Posterior cingulate gyrus (tissue), 11 donors: ENCODE results near the gene CDC37L1.

Experiments
- DNase-seq, 10 donors: peaks; one replicate each; pipeline versions ENCODE4 v3.0.0 to v3.0.0-alpha.2; 2020 to 2021; ENCODE audit warnings: mixed read lengths in 3 of 10
- intact Hi-C: fragments of 100-400 bp; cut with DNase I; formaldehyde crosslinking; loops from one replicate; pipeline ENCODE4 v1.15.1; 2023

CDC37L1 gene

DNA sequence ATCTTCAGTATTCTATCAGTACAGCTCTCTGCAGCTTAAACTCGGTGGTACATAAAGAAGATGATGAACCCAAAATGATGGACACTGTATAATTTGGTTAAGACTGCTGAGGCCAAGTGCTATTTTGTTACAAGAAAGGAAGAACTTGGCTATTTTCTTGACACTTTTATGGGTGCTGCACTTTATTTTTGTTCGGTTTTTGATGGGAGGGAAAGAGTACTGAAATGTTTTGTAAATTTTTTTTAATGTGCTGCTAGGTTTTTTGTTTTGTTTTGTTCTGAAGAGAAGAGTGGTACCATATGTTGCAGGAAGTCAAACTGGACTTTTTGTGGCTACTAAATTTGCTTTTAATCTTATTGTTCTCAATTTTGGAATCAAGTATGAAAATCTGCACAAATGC, 26.7 kb downstream of the CDC37L1 start:
- no peak for DNase-seq
- intact Hi-C loops, result no loop called here

DNA sequence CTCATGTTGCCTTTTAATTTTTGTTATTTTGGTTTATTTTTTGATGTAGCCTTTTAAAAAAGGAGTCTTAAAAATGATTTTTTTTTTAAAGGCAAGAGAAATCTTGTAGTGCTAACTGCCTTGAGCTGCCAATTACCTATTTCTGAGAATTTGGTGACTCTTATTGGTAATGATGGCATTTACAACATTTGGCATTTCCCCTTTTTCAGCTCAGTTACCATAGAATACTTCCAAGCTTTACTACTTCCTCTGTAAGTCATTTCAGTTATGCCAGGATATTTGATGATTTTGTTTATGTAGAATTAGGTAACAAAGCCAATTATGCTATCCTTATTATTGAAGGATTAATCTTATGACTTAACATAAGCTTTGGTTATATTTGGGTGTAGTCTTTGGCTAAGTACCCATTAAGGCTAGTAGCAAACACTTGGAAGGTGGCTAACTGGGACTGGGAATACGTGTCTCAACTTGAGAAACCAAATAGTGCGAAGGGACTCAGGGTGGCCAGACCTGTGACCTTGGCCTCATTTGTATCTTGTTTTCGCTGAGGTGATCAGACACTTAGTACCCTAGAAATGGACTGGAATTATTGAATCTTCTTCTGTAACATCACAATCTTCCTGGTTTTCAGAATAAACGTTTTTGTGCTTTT, 27.7 kb downstream of the CDC37L1 start:
- intact Hi-C loops, result no loop called here
- DNase-seq, result no peak

DNA sequence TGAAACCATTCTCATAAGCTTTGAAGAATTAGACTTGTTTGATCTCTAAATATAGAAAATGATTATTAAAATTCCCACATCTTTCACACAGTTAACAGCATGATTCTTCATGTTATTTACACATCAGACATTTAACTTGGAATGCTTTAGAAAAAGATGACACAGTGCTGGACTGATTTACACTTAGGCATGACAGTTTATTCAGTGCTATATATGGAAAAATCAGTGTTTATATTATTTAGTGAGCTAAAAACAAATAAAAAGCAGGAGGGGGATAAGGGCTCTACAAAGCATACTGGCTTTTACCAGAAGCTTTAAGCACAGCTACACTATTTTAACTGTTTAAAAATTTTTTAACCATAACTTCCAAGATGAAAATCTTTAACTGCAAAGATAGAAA, 30.0 kb downstream of the CDC37L1 start:
- intact Hi-C loops, result no loop called here
- DNase-seq, result no peak

DNA sequence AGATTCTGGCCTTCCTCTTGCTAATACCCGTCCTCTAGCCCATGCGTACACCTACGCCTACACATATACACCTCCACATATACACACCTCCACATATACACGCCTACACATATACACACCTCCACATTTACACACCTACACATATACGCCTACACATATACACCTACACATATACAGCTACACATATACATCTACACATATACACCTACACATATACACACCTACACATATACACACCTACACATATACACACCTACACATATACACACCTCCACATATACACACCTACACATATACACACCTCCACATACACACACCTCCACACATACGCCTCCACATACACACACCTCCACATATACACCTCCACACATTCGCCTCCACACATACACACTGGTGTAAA, 34.5 kb downstream of the CDC37L1 start:
- no peak for DNase-seq
- intact Hi-C loops, result no loop called here

DNA sequence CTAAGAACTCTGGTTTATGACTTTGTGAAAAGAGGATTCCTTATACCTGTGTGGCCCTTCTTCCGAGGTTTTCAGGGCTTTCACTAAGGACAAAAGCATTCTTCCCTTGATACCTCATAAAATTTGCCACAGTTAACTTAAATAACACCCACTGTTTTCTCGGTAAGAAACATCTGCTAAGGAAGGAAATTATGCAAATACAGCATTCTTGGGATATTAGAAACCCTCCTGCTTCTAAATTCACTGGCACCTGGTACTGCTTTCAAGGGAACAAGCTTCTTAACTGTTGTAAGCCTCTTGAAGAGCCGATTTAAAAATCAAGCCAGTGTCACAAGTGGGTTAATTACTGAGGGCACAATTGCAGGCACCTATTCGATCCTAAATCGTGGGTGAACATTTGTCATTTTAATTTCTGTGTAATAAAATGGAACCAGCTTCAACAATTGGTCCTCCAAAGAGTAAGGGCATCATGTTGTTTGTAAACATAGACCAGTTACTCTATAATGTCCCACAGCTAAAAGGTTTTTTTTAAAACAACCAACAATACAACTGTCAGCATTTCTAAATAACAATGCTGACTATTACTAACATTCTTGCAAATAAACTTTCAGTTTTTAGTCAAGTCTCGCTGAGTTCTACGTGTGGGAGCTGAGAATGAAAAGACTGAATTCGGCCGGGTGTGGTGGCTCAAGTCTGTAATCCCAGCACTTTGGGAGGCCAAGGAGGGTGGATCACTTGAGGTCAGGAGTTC, 35.1 kb downstream of the CDC37L1 start:
- no peak for DNase-seq
- intact Hi-C loops, result no loop called here

DNA sequence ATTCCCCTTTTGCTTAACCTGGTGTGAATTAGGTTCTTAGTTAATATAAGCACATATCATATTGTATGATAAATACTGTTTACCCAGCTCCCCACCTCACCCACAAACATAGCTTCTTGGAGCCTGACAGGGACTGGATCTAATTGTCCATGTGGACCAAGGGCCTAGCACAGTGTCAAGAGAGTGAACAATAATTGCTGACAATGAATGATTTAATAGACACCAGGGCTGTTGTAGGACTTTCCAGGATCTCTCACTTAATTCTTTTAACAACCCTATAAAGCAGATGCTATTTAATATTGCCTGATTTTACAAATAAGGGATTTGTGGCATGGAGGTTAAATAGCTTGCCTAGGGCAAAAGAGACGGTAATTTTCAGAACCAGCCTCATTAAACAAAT, 36.8 kb downstream of the CDC37L1 start:
- intact Hi-C loops, result no loop called here
- no peak for DNase-seq

DNA sequence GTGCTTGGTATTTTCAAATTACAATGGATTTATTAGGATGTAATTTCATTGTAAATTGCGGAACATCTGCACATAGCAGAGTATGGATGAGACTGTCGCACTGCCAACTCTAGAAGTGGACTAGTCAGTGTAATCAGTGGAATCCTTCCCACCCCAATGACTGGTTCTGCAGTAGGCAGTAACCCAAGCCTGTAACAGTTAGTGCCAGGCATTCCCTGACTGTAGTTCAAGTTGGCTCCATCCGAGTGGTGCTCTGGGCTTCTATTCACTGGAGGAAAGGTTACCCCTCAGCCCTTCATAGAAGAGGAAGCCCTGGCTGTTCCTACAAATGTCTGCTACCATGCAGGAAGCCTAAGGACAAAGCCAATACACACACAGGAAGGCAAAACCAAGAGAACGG, 38.4 kb downstream of the CDC37L1 start:
- intact Hi-C loops, result no loop called here

DNA sequence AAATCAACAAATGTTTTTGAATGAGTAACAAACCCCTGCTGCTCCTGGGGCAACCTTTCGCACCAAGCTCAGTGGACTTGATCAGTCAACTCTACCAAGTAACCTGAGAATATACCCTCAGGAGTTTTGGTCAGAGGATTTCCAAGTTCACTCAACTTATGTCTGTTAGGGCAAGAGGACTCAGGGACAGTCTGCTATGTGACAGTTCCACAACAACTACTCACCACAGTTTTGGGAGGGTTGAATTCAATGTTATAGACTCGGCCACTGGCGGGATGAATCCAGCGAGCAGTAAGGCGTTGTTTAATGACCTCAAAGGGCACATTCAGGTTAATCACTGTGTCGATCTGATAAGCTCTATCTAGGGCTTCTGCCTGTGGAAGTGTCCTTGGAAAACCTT, 39.5 kb downstream of the CDC37L1 start:
- DNase-seq, result no peak
- intact Hi-C loops, result no loop called here

More for the DNA sequence above, 38.4 kb downstream of the CDC37L1 start:
- no peak for DNase-seq

DNA sequence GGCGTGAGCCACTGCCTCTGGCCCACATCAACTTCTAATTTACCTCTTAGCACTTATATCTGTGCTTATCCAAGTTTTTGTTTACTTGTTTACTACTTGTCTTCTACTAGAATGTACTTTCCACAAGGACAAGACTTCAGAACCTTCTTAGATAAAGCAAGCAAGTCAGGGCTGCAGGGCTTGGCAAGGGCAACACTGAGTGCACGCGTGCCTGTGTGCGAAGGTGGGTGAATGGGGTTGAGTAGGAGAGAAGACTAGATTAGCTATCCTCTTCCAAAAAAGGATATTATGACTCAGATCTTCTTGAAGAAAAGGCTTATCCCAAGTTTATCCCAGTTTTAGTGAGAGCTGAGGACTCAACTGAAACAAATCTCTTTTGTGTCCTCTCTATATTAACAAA, 42.4 kb downstream of the CDC37L1 start:
- no peak for DNase-seq
- intact Hi-C loops, result no loop called here

DNA sequence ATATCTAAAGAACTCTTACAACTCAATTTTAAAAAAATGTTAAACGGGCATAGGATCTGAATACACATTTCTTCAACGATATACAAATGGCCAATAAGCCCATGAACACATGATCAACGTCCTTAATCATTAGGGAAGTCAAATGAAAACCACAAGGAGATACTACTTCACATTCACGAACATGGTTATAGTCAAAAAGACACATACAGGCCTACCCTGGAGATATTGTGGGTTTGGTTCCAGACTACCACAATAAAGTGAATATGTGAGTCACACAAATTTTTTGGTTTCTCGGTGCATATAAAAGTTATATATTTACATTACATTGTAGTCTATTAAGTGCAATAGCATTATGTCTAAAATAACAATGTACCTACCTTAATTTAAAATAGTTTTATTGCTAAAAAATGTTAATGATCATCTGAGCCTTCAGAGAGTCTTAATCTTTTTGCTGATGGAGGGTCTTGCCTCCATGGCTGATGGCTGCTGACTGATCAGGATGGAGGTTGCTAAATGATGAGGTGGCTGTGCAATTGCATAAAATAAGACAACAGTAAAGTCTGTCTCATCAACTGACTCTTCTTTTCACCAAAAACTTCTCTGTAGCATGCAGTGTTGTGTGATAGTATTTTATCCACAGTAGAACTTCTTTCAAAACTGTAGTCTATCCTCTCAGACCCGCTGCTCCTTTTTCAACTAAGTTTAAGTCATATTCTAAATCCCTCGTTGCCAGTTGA, 46.5 kb downstream of the CDC37L1 start:
- intact Hi-C loops, result no loop called here
- no peak for DNase-seq

DNA sequence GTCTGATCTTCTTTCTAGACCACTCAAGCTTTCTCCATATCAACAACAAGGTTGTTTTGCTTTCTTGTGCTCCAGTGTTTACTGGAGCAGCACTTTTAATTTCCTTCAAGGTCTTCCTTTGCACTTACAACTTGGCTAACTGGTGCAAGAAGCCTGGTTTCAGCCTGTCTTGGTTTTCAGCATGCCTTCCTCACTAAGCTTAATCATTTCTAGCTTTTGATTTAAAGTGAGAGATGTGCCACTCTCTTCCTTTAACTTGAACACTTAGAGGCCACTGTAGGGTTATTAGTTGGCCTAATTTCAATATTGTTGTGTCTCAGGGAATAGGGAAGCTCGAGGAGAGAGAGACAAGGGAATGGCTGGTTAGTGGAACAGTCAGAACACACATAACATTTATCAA, 48.2 kb downstream of the CDC37L1 start:
- DNase-seq, result no peak
- intact Hi-C loops, result no loop called here

DNA sequence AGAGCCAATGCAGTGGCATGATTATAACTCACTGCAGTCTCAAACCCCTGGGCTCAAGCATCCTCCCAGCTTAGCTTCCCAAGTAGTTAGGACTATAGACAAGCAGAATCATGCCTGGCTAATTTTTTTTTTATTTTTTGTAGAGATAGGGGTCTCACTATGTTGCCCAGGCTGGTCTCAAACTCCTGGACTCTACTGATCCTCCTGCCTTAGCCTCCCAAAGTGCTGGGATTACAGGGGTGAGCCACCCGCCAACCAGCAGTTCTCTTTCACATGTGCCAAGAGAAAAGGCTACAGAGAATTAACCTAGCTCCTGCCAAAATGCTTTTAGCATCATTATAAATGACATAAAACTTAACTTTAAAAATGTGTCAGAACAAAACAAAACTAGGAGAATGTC, 53.5 kb downstream of the CDC37L1 start:
- intact Hi-C loops, result no loop called here
- no peak for DNase-seq

DNA sequence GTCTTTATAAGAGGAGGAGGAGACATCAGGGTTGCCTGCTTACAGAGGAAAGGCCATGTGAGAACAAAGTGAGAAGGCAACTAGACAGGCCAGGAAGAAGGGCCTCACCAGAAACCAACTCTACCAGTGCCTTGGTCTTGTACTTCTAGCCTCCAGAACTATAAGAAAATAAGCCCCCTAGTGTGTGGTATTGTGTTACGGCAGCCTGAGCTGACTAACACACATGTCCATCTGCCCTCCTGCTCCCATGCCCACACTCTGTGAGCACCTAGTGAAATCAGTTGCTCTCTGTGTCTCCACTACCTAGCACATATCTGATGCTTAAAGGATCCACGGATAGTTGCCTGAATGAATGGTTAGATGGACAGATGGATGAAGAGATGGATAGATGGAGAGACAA, 54.8 kb downstream of the CDC37L1 start:
- DNase-seq, result no peak
- intact Hi-C loops, result no loop called here

DNA sequence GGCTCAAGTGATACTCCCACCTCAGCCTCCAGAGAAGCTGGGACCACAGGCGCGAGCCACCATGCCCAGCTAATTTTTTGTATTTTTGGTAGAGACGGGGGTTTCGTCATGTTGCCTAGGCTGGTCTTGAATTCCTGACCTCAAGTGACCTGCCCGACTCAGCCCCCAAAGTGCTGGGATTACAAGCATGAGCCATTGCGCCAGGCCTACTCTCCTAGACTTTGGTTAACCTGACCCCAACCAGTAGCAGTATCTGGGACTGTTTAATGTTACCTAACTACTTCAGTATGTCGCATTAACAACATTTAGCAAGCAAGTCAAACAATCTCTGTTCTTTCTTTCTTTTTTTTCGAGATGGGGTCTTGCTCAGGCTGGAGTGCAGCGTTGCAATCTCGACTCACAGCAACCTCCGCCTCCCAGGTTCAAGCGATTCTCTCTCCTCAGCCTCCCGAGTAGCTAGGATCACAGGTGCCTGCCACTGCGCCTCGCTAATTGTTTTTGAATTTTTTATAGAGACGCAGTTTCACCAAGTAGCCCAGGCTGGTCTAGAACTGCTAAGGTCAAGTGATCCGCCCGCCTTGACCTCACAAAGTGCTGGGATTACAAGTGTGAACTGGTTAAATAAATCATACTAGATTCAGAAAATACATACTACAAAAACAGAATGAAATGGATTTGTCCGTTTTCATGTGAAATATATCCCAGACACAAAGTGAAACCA, 59.7 kb downstream of the CDC37L1 start:
- intact Hi-C loops, result no loop called here
- no peak for DNase-seq

DNA sequence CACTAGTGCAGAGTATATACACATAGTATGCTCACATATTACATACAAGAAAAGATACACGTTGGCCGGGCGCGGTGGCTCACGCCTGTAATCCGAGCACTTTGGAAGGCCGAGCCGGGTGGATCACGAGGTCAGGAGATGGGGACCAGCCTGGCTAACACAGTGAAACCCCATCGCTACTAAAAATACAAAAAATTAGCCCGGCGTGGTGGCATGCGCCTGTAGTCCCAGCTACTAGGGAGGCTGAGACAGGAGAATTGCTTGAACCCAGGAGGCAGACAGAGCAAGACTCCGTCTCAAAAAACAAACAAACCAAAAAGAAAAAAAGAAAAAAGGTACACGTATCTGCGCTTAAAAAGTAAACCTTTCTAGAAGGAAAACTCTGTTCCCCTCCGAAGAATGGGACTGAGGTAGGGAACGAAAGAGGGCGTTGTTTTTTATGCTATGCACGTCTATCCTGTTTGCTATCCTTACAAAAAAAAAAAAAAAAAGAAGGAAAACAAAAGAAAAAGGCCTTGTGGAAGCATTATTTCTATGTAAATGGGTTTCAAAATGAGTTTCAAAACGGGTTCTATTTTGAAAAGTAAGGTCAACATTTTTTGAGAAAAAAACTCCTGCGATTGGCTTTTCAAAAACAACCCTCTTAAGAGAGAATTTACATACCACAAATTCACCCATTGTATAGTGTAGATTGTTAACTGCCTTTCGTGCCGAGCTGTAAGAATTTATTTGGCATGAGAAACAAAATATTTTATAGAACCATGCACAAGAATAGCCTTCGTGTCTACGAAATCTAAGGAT, 60.4 kb downstream of the CDC37L1 start:
- intact Hi-C loops, result loop anchor here (2.0 to 10.0 kb wide), 5 partner anchors 55 to 355 kb away; partner anchors contain the start of genes CDC37L1, PLPP6 and RCL1
- no peak for DNase-seq

DNA sequence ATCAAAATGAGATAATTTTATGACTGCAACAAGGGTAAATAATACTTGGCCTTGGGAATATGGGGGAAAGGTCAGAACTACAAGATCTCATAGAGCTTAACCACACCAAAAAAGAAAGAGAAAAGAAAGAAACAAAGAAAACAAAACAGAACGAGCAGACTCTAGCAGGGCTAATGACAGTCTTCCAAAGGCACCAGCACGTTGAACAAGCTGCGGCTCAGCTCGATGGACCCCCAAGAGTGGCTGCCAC, 60.9 kb downstream of the CDC37L1 start:
- intact Hi-C loops, result loop anchor here (2.0 to 10.0 kb wide), 5 partner anchors 54 to 356 kb away; partner anchors contain the start of genes CDC37L1, PLPP6 and RCL1
- no peak for DNase-seq

DNA sequence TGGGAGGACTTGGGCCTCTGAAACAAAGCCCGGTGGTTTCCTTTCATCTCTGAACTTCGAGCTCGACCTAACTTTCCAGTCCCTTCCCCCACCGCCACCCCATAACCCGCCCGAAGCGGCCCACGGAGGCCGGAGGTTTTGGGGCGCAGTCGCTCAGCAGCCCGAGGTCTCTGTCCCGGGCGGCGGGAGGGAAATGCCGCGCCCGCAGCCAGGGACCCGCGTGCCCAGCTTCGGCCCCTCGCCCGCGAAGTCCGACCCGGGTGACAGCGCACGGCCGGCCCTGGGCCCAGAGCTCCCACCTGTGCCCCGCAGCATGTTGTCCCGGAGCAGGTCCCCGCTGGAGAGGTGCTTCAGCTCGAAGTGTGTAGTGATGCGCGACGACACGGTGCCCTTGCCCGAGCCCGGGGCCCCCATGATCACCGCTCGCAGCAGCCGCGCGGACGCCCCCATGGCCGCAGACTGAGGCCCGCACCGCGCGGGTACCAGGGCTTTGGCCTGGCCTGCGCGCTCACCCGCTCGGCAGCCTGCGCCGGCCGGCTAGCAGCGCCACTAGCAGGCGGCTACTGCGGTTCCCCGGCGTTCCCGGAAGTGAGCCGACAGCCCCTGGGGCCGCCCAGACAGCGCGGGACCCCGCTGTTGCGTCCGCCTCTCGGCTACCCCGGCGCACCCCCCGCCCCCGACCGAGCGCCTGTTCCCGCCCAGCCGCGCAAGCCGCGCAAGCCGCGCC, 61.4 kb downstream of the CDC37L1 start, which contains the start of gene AK3:
Gene AK3, minus strand, starts transcription at position 565 of the 727 bp plus-strand sequence. Its CDS starts 115 bp downstream, at position 450.
- peak; percentile 69 to 97 (median 82) for DNase-seq
- intact Hi-C loops, result loop anchor here (2.0 to 10.0 kb wide), 5 partner anchors 54 to 356 kb away; partner anchors contain the start of genes CDC37L1, PLPP6 and RCL1

DNA sequence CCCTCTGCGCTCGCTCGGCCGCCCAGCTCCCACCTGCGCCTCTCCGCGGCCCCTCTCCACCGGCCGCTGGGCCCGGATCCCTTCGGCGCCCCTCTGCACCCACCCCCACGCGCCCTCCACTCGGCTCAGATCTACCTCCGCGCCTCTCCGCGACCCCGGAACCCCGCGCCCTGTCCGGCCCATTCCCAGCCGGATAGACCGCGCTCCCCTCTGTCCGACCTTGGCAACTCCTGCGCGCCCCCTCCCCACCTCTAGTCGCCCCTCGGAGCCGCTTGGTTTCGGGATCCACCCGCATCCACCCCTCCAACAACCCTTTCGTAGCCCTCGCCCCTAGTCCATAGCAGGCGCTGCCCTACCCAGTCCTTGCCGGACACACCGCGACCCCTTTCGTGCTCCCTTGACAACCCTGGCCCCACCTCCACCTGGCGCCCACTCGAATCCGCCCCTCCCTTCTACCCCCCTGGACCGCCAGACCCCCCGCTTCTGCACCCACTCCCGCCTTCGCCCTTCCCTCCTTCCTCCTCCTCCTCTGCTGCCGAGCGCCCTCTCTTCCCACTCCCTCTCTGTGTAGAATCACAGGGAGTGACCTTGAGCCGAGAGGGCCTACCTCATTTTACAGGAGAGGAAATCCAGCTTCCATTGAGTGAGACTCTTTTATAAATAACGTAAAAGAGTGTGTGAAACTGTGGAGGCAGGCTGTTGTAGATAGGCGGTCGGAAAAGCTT, 62.2 kb downstream of the CDC37L1 start:
- intact Hi-C loops, result loop anchor here (2.0 to 10.0 kb wide), 5 partner anchors 53 to 357 kb away; partner anchors contain the start of genes CDC37L1, PLPP6 and RCL1
- peak in 9 of 10 donors; percentile 24 to 92 (median 47) for DNase-seq
